CD14-positive monocyte (primary cell): ENCODE results near the gene CATSPERE. TPM values are rescaled to one million over a fixed set of nuclear protein-coding genes. Genes with fewer than 3 reads are reported as not detected.

Source experiments
- DNase-seq, 3 donors: peaks; one replicate each; pipeline ENCODE4 v3.0.0-alpha.2; 2011 to 2022
- H2AFZ ChIP-seq: 2 replicates; pipeline ENCODE4 v1.6.0; 2012; ENCODE audit warnings: mild to moderate bottlenecking, low read depth, low read length, inconsistent platforms; ENCODE audit not compliant: insufficient read depth, poor library complexity, severe bottlenecking
- H3K27ac ChIP-seq, 2 donors: 1 replicate in 1 of 2; 2 replicates in 1 of 2; pipeline ENCODE4 v1.5.1; 2012 to 2013; ENCODE audit warnings: low read length in 2 of 2, control low read depth in 1 of 2, inconsistent platforms in 1 of 2, low read depth in 1 of 2, mild to moderate bottlenecking in 1 of 2
- H3K27me3 ChIP-seq, 2 donors: one replicate each; pipeline versions ENCODE4 v1.6.0 to v1.6.1; 2011 to 2013; ENCODE audit warnings: low read length in 2 of 2; ENCODE audit not compliant: control insufficient read depth in 2 of 2, insufficient read depth in 2 of 2
- H3K36me3 ChIP-seq, 2 donors: replicated peaks in 1 of 2; 1 replicate in 1 of 2; 2 replicates in 1 of 2; pipeline versions ENCODE4 v1.5.1 to v1.6.1; 2012 to 2013; ENCODE audit warnings: low read length in 2 of 2, control low read depth in 1 of 2, inconsistent platforms in 1 of 2, mild to moderate bottlenecking in 1 of 2; ENCODE audit not compliant: insufficient read depth in 2 of 2, control insufficient read depth in 1 of 2
- H3K4me1 ChIP-seq, 2 donors: 1 replicate in 1 of 2; 2 replicates in 1 of 2; pipeline versions ENCODE4 v1.5.1 to v1.6.1; 2012 to 2013; ENCODE audit warnings: low read length in 2 of 2, control low read depth in 1 of 2, inconsistent platforms in 1 of 2, mild to moderate bottlenecking in 1 of 2, moderate library complexity in 1 of 2; ENCODE audit not compliant: insufficient read depth in 2 of 2, control insufficient read depth in 1 of 2
- H3K4me2 ChIP-seq: replicated peaks from 2 replicates; pipeline ENCODE3; 2012; ENCODE audit warnings: low read length, moderate library complexity, mild to moderate bottlenecking; ENCODE audit not compliant: poor library complexity, severe bottlenecking; ENCODE audit errors: extremely low read depth
- H3K4me3 ChIP-seq, 3 experiments: fragments of 200-600 bp in 1 of 3; sonication (generic) in 1 of 3; replicated peaks in 1 of 3; 1 replicate in 2 of 3; 2 replicates in 1 of 3; pipeline ENCODE4 v1.5.1; 2011 to 2013; ENCODE audit warnings: low read length in 3 of 3, mild to moderate bottlenecking in 3 of 3, control low read depth in 2 of 3, low read depth in 2 of 3, inconsistent platforms in 1 of 3, moderate library complexity in 1 of 3
- H3K79me2 ChIP-seq: 2 replicates; pipeline ENCODE4 v1.6.0; 2012; ENCODE audit warnings: mild to moderate bottlenecking, control low read depth, inconsistent platforms, low read length, moderate library complexity; ENCODE audit not compliant: insufficient read depth
- H3K9ac ChIP-seq: 2 replicates; pipeline ENCODE4 v1.6.0; 2017; ENCODE audit warnings: low read length, mild to moderate bottlenecking; ENCODE audit not compliant: insufficient read depth, poor library complexity, severe bottlenecking
- H3K9me3 ChIP-seq, 2 donors: replicated peaks in 1 of 2; 1 replicate in 1 of 2; 2 replicates in 1 of 2; pipeline versions ENCODE4 v1.5.1 to v1.6.1; 2012 to 2013; ENCODE audit warnings: low read length in 2 of 2, control low read depth in 1 of 2; ENCODE audit not compliant: control insufficient read depth in 1 of 2, insufficient read depth in 1 of 2
- H4K20me1 ChIP-seq: 2 replicates; pipeline ENCODE4 v1.6.0; 2012; ENCODE audit warnings: mild to moderate bottlenecking, low read length, control low read depth, moderate library complexity; ENCODE audit not compliant: insufficient read depth
- H3K27ac Mint-ChIP-seq, 7 donors: one replicate each; pipeline ENCODE4 v1.8.0; 2020; ENCODE audit warnings: mild to moderate bottlenecking in 7 of 7, mixed read lengths in 7 of 7, moderate library complexity in 6 of 7, inconsistent platforms in 2 of 7
- H3K27me3 Mint-ChIP-seq, 3 donors: one replicate each; pipeline ENCODE4 v1.8.0; 2021 to 2022; ENCODE audit warnings: low read depth in 3 of 3, mild to moderate bottlenecking in 3 of 3, mixed read lengths in 3 of 3, moderate library complexity in 3 of 3, inconsistent platforms in 1 of 3
- H3K36me3 Mint-ChIP-seq, 2 donors: one replicate each; pipeline ENCODE4 v1.8.0; 2020; ENCODE audit warnings: mixed read lengths in 2 of 2, inconsistent platforms in 1 of 2, mild to moderate bottlenecking in 1 of 2
- H3K4me1 Mint-ChIP-seq: one replicate; pipeline ENCODE4 v1.8.0; 2020; ENCODE audit warnings: mild to moderate bottlenecking, mixed read lengths
- H3K4me3 Mint-ChIP-seq, 2 donors: one replicate each; pipeline ENCODE4 v1.8.0; 2020; ENCODE audit warnings: mild to moderate bottlenecking in 2 of 2, mixed read lengths in 2 of 2, moderate library complexity in 1 of 2
- H3K9me3 Mint-ChIP-seq, 7 donors: one replicate each; pipeline ENCODE4 v1.8.0; 2020 to 2022; ENCODE audit warnings: mixed read lengths in 7 of 7, mild to moderate bottlenecking in 6 of 7, moderate library complexity in 6 of 7, inconsistent platforms in 2 of 7
- CTCF ChIP-seq: fragments of 200-600 bp; IDR thresholded peaks from one replicate; pipeline ENCODE4 v1.8.0; 2022; ENCODE audit warnings: antibody characterized with exemption, mild to moderate bottlenecking
- WGBS: methylation state at CpG from one replicate; pipeline ENCODE4 v1.1.5; 2013; ENCODE audit warnings: missing lambda C conversion rate; ENCODE audit not compliant: insufficient coverage; 5-methylcytosine and 5-hydroxymethylcytosine counted together
- intact Hi-C, 2 donors: fragments of 100-400 bp; cut with micrococcal nuclease; formaldehyde crosslinking; loops; one replicate each; pipeline versions ENCODE4 v1.15.0 to v1.15.1; 2023
- polyA plus RNA-seq, 3 donors: library from polyadenylated mRNA; depleted of rRNA in 1 of 3; unstranded in 2 of 3; stranded (reverse) in 1 of 3; fragments of 300-500 nt in 2 of 3; fragments of >200 nt in 1 of 3; fragmentation: Illumina TruSeq in 2 of 3; gene quantifications; 1 replicate in 2 of 3; 2 replicates in 1 of 3; pipeline ENCODE4 v1.2.3, GENCODE V29; 2012 to 2021

Gene CATSPERE
- polyA plus RNA-seq, 3 donors, result 0.63 TPM; not detected in 2

GRCh38 chr1:244654108-244655038 is 193.3 kb downstream of the CATSPERE start:
- Mint-ChIP-seq H3K27ac (no peak overlapping the region), H3K27me3 (peaks cover 0 to 4% (median 0%) of the 10 kb centered on the region in 3 donors), H3K9me3 (peaks cover 0 to 3% (median 0%) of the 10 kb centered on the region in 7 donors), H3K4me3 (no peak overlapping the region), H3K36me3 (peaks cover 20 to 28% of the 10 kb centered on the region in 2 donors), H3K4me1 (peaks cover 26% of the 10 kb centered on the region)
- peaks cover 63% of the 10 kb centered on the region for H3K79me2 ChIP-seq
- H3K4me1 ChIP-seq, result peaks cover 22 to 24% of the 10 kb centered on the region in 2 donors
- peak overlapping the region in 1 of 2 donors; percentile 89 for H3K27ac ChIP-seq
- H3K9ac ChIP-seq, result peak overlapping the region; percentile 93
- peak overlapping the region; percentile 75 for H2AFZ ChIP-seq
- no peak for TF ChIP-seq CTCF
- peak overlapping the region; percentile 85 for H3K4me2 ChIP-seq
- peaks cover 15% of the 10 kb centered on the region for H4K20me1 ChIP-seq
- peak overlapping the region; percentile 69 to 89 (median 80) for H3K4me3 ChIP-seq
- H3K9me3 ChIP-seq, result no peaks in the 10 kb centered on the region
- H3K27me3 ChIP-seq, result no peaks in the 10 kb centered on the region
- H3K36me3 ChIP-seq, result peaks cover 10 to 23% of the 10 kb centered on the region in 2 donors
- intact Hi-C loops, result loop anchor here in 1 of 2 donors (10.0 kb wide), 2 partner anchors 180 to 210 kb away; partner anchors contain the start of genes COX20 and HNRNPU
- no peak for DNase-seq
- 0% methylated on average over 4 of the region's 8 CpGs for WGBS

GRCh38 chr1:244655186-244655585 is 194.1 kb downstream of the CATSPERE start:
- Histone ChIP-seq H4K20me1 (peaks cover 18% of the 10 kb centered on the region), H2AFZ (no peak overlapping the region), H3K27me3 (no peaks in the 10 kb centered on the region), H3K36me3 (peaks cover 15 to 31% of the 10 kb centered on the region in 2 donors), H3K9me3 (no peaks in the 10 kb centered on the region), H3K27ac (no peak overlapping the region), H3K4me3 (peak overlapping the region in 1 of 3 experiments; percentile 80), H3K4me2 (peak overlapping the region; percentile 85), H3K4me1 (peaks cover 22 to 24% of the 10 kb centered on the region in 2 donors), H3K79me2 (peaks cover 71% of the 10 kb centered on the region), H3K9ac (no peak overlapping the region)
- Mint-ChIP-seq H3K4me1 (peaks cover 27% of the 10 kb centered on the region), H3K27ac (no peak overlapping the region), H3K36me3 (peaks cover 23 to 35% of the 10 kb centered on the region in 2 donors), H3K4me3 (no peak overlapping the region), H3K27me3 (peaks cover 0 to 4% (median 0%) of the 10 kb centered on the region in 3 donors), H3K9me3 (peaks cover 0 to 3% (median 0%) of the 10 kb centered on the region in 7 donors)
- no CpG with 5 or more reads among the region's 1 CpG for WGBS
- TF ChIP-seq CTCF, result no peak
- intact Hi-C loops, result loop anchor here in 1 of 2 donors (10.0 kb wide), 2 partner anchors 180 to 210 kb away; partner anchors contain the start of genes COX20 and HNRNPU
- DNase-seq, result no peak
